Glutamatergic neuron (in vitro differentiated cells): Measurements from ENCODE around the gene HIP1R. TPM values are rescaled to one million over a fixed set of nuclear protein-coding genes. Genes with fewer than 3 reads are reported as not detected.

Source experiments
- DNase-seq: peaks from one replicate; pipeline ENCODE4 v3.0.0; 2022
- H3K27ac Mint-ChIP-seq: one replicate; pipeline ENCODE4 v1.8.0; 2020; ENCODE audit warnings: mild to moderate bottlenecking, mixed read lengths, inconsistent platforms; ENCODE audit not compliant: unreplicated experiment
- H3K27me3 Mint-ChIP-seq: one replicate; pipeline ENCODE4 v1.8.0; 2020; ENCODE audit warnings: mild to moderate bottlenecking, moderate library complexity, mixed read lengths, inconsistent platforms; ENCODE audit not compliant: unreplicated experiment
- H3K36me3 Mint-ChIP-seq: one replicate; pipeline ENCODE4 v1.8.0; 2020; ENCODE audit warnings: mild to moderate bottlenecking, mixed read lengths, inconsistent platforms; ENCODE audit not compliant: unreplicated experiment
- H3K4me1 Mint-ChIP-seq: one replicate; pipeline ENCODE4 v1.8.0; 2020; ENCODE audit warnings: mild to moderate bottlenecking, low read depth, mixed read lengths, inconsistent platforms; ENCODE audit not compliant: unreplicated experiment
- H3K4me3 Mint-ChIP-seq: one replicate; pipeline ENCODE4 v1.8.0; 2020; ENCODE audit warnings: mild to moderate bottlenecking, mixed read lengths, inconsistent platforms; ENCODE audit not compliant: unreplicated experiment
- H3K9me3 Mint-ChIP-seq: one replicate; pipeline ENCODE4 v1.8.0; 2020; ENCODE audit warnings: mild to moderate bottlenecking, moderate library complexity, mixed read lengths, inconsistent platforms; ENCODE audit not compliant: unreplicated experiment
- total RNA-seq: library from RNA; stranded (reverse); fragmentation: NEBNext Ultra II Directional; extraction: Animal tissue kit (Norgen Biotek cat#: 25700); gene quantifications from one replicate; pipeline ENCODE4 v1.2.1, GENCODE V29; 2021; ENCODE audit not compliant: unreplicated experiment
- TF ChIP-seq, protein P1 (sequence below): fragments of 200-600 bp; sonication (generic); IDR thresholded peaks from one replicate; pipeline ENCODE4 v1.5.0; 2021; ENCODE audit not compliant: partially characterized antibody, unreplicated experiment

The HIP1R gene
- total RNA-seq, 1 donor from 2014 or later, result 19.3 TPM

DNA sequence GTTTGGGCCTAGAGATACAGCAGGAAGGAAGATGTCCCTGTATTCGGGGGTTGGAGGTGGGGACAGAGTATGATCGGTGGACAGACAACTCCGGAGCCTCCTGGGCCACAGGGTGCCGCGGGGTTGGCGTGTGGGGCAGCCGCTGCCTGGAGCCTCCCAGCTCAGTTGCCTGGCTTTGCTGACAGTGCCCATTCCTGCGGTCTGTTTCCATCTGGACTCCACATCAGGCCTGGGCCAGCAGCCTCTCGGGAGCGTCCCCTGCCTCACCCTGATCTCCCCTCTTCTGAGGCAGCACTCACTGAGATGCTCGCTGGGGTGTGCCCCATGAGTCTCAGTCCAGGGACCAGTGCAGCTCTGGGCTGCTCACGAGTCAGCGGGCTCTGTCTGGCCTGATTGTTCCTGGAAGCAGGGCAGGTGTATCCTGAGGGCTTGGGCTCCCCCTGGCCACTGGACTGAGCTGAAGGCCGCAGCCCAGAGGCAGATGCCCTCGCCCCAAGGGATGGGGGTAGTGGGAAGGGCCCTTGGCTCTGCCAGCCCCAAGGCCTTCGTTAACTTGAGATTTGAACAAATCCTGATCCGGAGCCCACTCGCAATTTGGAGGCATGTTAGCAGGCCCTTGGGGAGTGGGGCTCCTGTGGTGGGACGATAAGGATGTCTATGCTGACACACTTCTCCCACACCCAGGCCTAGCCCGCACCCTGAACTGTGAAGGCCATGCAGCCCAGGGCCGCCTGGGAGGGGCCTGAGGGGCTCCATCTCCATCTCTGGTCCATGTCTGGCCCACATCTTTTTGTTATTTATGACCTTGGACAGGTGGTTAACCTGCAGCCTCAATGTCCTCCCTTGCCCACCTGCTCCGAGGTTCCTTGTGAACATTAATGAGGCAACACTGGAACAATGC, 7.5 kb downstream of the HIP1R start:
- H3K4me1 Mint-ChIP-seq, result peaks cover 11% of the 10 kb centered on the region
- peaks cover 5% of the 10 kb centered on the region for H3K9me3 Mint-ChIP-seq
- no peak for DNase-seq
- no peak overlapping the region for H3K27ac Mint-ChIP-seq
- peaks cover 6% of the 10 kb centered on the region for H3K27me3 Mint-ChIP-seq
- no peaks in the 10 kb centered on the region for H3K36me3 Mint-ChIP-seq
- TF ChIP-seq, protein P1, sequence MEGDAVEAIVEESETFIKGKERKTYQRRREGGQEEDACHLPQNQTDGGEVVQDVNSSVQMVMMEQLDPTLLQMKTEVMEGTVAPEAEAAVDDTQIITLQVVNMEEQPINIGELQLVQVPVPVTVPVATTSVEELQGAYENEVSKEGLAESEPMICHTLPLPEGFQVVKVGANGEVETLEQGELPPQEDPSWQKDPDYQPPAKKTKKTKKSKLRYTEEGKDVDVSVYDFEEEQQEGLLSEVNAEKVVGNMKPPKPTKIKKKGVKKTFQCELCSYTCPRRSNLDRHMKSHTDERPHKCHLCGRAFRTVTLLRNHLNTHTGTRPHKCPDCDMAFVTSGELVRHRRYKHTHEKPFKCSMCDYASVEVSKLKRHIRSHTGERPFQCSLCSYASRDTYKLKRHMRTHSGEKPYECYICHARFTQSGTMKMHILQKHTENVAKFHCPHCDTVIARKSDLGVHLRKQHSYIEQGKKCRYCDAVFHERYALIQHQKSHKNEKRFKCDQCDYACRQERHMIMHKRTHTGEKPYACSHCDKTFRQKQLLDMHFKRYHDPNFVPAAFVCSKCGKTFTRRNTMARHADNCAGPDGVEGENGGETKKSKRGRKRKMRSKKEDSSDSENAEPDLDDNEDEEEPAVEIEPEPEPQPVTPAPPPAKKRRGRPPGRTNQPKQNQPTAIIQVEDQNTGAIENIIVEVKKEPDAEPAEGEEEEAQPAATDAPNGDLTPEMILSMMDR, result no peak
- no peak overlapping the region for H3K4me3 Mint-ChIP-seq

DNA sequence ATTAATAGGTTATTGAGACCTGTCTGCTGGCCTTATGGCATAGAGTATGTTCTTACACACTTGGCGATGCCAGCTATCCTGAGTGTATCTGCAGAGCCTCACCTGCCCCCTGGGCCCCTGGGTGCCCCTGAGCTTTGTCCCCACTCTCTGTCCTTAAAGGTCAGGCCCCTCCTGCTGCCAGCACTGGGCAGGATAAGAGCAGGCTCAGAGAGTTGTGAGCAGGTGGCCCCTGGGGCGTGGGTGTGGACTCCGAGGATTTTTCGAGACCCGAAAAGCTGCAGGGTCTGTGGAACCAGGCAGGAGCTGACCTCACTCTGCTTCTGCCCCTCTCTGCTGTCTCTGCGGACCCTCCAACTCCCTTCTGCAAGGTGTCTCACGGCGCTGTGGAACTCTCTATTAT, 8.2 kb downstream of the HIP1R start:
- H3K27ac Mint-ChIP-seq, result no peak overlapping the region
- no peak overlapping the region for H3K4me3 Mint-ChIP-seq
- peaks cover 2% of the 10 kb centered on the region for H3K9me3 Mint-ChIP-seq
- peaks cover 8% of the 10 kb centered on the region for H3K27me3 Mint-ChIP-seq
- DNase-seq, result no peak
- H3K4me1 Mint-ChIP-seq, result peaks cover 6% of the 10 kb centered on the region
- no peaks in the 10 kb centered on the region for H3K36me3 Mint-ChIP-seq
- TF ChIP-seq, protein P1, result no peak

DNA sequence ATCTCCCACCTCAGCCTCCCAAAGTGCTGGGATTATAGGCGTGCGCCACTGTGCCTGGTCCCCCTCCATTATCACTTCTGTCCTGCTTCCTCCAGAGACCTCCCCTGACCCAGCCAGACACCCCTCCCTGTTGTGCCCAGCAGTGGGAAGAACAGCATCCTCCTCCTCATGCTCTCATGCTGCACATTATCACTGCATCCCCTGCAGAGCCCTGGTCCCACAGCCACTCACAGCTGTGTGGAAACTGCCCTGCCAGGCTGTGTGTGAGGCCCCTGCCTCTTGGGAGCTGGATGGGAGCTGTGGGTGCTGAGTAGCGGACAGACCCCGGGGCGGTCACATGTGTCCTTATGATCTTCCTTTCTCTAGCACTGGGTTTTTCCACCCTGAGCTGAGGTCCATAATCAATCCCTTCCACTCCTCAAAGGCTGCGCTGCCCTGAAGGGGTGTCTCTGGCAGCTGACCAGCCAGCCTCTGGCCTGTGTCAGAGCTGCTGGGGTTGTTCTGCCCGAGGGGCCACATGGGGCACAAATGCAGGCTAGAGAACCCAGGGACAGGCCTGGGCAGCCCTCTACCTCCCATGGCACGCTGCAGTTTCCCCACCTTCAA, 9.2 kb downstream of the HIP1R start:
- Mint-ChIP-seq H3K27me3 (peaks cover 6% of the 10 kb centered on the region), H3K4me1 (peaks cover 6% of the 10 kb centered on the region), H3K4me3 (no peak overlapping the region), H3K27ac (no peak overlapping the region), H3K9me3 (peaks cover 2% of the 10 kb centered on the region), H3K36me3 (no peaks in the 10 kb centered on the region)
- TF ChIP-seq, protein P1, result no peak
- no peak for DNase-seq

DNA sequence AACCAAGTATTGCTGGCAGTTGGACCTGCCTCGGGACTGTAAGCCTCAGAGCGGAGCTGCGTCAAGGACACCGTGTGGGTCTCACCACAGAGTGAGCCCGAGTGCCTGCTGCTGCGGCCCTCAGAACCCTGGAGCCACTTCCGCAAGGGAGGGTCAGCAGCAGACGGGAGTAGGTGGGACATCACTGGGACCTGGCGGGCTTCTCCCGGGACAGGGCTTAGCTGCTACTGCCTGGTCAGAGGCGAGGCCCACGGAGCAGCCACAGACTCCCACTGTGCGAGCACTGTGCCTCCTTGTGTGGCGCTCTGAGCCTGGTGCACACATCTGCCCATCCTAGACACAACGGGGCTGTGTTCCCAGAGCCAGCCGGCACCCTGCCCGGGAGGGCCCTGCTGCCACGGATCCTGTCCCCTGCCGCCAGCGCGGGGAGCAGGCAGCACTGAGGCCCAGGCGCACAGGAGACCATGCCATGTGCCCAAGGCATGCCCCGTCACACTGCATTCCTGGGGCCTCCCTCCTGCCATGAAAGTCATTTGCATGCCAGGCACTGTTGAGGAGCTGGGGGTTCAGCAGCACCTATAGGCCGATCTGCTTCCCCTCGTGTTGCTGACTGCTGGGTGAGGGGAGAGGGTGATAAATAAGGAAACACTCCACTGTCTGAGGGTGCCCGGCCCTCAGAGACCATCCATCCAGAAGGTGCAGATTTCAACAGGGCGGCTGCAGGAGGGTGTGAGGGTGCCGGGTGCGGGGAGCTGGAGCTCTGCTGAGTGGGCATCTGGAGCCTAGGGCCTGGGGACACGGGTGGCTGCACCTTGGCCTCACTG, 10.0 kb downstream of the HIP1R start:
- H3K27ac Mint-ChIP-seq, result no peak overlapping the region
- peaks cover 3% of the 10 kb centered on the region for H3K9me3 Mint-ChIP-seq
- DNase-seq, result no peak
- peaks cover 6% of the 10 kb centered on the region for H3K27me3 Mint-ChIP-seq
- no peaks in the 10 kb centered on the region for H3K36me3 Mint-ChIP-seq
- peaks cover 6% of the 10 kb centered on the region for H3K4me1 Mint-ChIP-seq
- TF ChIP-seq, protein P1, result no peak
- H3K4me3 Mint-ChIP-seq, result no peak overlapping the region
